NCI-H226 (cell line): ENCODE results near the gene TBC1D2B.

Experiments used
- DNase-seq: peaks from one replicate; pipeline ENCODE4 v3.0.0-alpha.2; 2015

TBC1D2B gene

GRCh38 chr15:78052001-78052401, 25.5 kb downstream of the TBC1D2B start:
- DNase-seq: peak; percentile 92

DNA sequence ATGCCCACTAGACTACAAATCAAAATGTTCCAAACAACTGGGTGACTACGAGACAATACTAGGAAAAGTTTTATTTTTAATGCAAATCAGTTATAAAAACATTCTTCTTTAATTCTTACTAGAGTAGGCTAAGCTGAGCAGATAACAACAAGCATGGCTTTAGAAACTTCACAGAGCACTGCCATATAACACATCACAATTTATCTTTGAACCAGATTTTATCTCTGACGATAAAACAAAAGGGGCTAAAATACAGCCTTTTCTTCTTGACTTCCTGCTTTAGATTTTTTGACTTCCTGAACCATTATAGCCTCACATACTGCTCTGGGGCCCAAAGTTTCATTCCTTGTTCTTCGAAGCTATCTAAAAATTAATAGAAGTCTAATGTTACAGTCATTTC, 25.9 kb downstream of the TBC1D2B start:
- no peak for DNase-seq

DNA sequence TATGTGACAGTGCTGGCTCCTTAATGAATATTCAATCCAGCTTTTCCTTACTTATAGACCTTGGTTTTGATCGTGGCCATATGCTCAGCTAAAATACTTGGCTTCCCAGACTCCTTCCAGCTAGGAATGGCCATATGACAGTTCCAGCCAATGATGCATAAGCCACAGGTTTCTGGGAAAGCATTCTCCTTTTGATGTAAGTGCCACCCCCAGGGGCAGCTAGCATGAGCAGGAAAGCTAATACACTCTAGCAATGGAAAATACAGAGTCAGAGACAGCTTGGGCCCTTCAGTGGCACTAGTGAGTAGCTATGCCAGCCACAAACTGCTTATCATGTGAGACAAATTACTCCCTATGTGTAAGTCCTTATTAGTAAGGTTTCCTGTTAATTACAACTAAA, 26.7 kb downstream of the TBC1D2B start:
- no peak for DNase-seq

GRCh38 chr15:78050441-78050809, 27.1 kb downstream of the TBC1D2B start:
- DNase-seq: peak; percentile 58

GRCh38 chr15:78049691-78050440, 27.6 kb downstream of the TBC1D2B start:
- DNase-seq: peak; percentile 100

GRCh38 chr15:78048628-78048920, 28.9 kb downstream of the TBC1D2B start:
- DNase-seq: no peak

GRCh38 chr15:78047761-78048627, 29.5 kb downstream of the TBC1D2B start:
- peak; percentile 67 for DNase-seq

GRCh38 chr15:78046796-78047341, 30.6 kb downstream of the TBC1D2B start:
- no peak for DNase-seq

- DNase-seq: no peak
Measured at GRCh38 chr15:78045189-78045588, 32.3 kb downstream of the TBC1D2B start.

DNA sequence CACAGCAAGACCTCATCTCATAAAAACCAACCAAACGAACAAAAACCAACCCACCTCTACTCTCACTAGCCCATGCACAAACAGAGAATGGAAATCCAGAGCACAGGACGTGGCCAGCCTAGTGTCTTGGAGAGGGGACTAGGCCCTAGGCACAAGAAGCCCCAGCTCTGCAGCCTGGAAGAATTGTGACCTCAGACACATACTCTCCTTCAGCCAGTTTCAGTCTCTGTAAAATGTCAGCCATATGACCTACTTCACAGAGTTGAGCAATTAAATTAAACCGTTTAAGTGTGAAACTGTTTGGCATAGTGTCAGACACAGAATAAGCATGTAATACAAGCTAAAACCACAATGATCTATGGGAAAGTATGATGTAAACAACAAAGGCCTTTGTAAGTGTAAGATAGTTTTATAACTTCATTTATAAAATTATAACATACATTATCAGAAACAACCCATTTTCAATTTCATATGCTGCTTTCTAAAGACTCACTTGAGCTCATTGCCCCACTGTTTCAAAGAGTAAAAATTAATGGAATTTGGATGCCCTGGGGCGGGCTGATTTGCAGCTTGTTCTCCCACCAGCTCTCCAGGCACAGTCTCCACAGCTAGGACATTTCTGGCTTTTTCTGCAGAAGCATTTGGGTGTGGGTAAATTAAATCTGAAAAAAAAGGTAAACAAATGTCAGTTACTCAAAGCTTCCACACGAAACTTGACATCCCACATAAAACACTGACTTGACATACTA, 32.9 kb downstream of the TBC1D2B start:
- DNase-seq: no peak

- DNase-seq: no peak
Measured at GRCh38 chr15:78041946-78042345, 35.6 kb downstream of the TBC1D2B start.

DNA sequence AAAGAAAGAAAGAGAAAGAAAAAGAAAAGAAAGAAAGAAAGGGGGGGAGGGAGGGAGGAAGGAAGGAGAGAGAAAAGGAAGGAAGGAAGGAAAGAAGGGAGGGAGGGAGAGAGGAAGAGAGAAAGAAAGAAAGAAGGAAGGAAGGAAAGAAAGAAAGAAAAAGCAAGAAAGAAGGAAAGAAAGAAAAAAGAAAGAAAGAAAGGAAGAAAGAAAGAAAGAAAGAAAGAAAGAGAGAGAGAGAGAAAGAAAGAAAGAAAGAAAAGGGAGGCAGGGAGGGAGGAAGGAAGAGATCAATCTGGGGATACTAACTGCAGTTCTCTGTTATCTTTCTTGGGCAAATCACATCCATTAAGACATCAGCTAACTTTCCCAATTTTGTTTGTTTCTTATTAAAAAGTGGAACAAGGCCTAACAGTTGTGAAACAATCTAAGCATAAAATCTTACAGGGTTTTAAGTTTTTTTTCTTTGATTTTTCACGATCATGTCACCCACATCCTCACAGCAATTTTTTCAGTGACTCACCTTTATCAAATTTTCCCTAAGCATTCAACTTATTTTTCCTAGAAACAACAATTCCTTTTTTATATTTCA, 36.8 kb downstream of the TBC1D2B start:
- DNase-seq: no peak

DNA sequence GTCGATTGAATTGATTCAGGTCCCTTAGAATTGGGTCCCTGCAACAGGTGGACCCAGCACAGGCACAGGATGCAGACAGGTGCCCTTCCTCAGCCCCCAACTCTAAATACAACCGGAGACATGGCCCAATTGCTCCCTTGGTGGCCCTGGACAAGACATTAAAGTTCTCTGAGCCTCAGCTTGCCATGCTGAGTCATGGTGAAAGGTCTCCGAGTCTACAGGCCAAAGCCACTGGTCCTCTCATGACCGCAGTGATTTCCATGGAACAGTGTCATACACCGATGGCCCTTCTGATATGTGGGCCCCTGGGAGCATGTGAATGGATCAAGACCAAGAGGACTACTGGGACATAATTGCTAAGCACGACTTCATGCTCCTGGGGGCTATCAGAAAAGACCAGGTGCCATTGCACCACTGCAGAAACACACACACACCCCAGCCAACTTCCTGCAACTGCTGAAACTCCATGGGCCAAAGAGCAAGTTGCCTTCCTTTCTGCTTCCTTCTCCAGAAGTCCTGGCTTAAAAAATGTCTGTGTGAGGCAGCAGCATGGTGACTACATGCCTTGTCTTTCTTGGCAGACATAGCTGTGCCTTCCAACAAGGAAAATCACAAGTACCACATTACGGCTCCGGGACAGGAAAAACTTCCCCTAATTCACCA, 38.8 kb downstream of the TBC1D2B start:
- no peak for DNase-seq

DNA sequence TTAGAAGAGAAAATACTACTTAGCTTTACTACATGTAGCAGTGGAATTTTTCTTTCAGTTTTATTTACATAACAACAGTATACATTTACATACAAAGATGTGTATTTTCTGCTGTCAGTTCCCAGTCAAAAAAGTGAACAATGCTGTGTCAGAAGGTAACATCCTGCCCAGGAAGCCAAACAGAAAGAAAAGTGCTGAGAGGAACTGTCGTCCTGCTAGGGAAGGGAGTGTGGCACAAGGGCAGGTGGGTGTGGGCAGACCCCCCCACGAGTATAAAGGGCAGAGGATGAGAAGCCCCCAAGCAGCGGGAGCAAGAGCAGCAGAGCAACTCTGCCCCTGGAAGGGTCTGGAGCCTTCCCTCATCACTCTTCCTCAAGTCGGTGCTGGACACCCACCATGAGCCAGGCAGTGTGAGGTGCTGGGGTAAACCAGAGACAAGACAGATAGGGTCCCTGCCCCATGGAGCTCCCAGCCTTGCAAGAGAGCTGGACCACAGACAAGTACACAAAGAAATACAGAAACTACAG, 39.7 kb downstream of the TBC1D2B start:
- no peak for DNase-seq

GRCh38 chr15:78037328-78037727, 40.2 kb downstream of the TBC1D2B start:
- DNase-seq: no peak

DNA sequence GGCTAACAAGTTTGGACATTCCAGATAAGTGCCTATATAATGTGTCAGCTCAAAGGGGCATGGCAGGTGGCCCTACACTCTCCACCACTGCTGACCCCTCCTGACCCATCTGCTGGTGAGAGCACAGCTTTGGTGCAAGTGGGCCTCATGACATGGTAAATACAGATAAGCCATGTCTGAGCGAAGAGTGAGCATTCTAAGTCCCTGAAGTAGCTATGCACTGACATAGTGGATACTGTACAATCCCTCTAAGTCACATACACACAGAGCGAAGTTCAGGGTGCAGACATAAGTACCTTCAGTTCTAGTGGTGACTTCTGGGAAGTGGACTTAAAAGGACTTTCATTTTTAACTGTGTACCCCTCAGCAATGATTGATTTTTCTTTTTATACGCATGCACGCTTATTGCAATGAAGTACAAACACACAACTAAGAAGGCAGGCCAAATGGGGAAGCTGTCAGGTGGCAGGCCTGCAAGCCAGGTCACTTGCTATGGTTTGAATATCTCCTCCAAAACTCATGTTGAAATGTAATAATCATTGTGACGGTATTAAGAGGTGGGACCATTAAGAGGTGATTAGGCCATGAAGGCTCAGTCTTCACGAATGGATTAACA, 41.5 kb downstream of the TBC1D2B start:
- DNase-seq: peak; percentile 31

GRCh38 chr15:78035321-78035751, 42.2 kb downstream of the TBC1D2B start:
- peak; percentile 87 for DNase-seq

DNA sequence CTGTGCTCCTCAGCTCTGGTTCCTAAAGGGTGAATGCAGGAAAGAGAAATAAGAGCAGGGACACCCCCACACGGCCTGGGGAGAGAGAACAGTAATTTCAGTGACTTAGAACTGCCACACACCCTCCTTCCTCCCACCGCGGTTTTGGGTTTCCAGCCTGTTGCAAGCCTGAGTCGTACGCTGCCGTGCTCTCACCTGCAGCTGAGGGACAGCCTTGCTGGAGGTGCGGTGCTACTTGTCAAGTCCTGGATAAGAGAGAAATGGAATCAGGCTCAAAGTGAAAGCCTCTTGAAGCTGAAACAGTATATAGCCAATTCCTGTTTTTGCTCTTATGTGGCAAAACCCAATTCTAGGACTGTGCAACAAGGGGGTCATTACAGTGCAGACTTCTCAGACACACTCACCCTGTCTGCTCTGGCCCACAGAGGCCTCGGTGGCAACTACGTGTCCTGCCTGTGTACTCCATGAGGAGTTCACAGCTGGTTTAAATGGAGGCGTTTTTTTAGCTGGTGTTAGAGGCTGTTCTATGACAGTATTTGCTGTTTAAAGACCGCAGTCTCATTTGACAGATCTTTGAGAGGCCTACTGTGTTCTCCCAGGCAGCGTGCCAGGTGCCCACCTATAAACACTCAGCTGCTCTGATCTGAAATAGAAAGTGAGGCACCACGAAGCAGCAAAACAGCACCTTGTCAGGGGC, 42.9 kb downstream of the TBC1D2B start:
- DNase-seq: no peak

GRCh38 chr15:78033864-78034263, 43.6 kb downstream of the TBC1D2B start:
- DNase-seq: no peak

GRCh38 chr15:78032671-78033070, 44.8 kb downstream of the TBC1D2B start:
- no peak for DNase-seq

DNA sequence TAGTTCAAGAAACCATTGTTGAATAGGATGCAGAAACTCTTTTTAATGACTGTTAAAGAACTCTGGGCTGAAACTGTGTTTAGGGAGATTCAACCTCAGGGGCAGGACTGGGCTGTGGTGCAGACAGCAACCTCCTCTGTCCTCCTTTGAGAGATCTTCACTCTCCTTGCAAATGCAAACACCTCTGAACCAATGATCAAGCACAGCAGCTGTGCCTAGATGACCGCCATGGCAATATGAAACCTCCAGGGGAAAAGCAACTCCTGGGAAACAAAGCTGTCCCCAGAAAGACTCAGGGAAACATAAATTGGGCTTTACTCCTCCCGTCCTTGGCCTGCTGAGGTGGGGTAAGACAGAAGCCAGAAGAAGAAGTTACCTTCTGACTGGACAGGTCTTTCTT, 52.6 kb downstream of the TBC1D2B start:
- no peak for DNase-seq
